ENCODE measurements around the gene SLC35F4. TPM values are rescaled to one million over a fixed set of nuclear protein-coding genes. Genes with fewer than 3 reads are reported as not detected.

SLC35F4 gene
- total and polyA plus RNA-seq, 10 of the 15 experiments (the other 5 are each of a cell fraction or from before 2014, with no cell fraction given) = 0.06 to 0.30 TPM; not detected in 8

- no peak for TF ChIP-seq RCOR1 (conservative IDR thresholded peaks at IDR 0.05; ENCODE audit: low read depth, low read length)
- TF ChIP-seq USF1 (IDR thresholded peaks at IDR 0.05; ENCODE audit: borderline replicate concordance, extremely low read length, insufficient read depth, low read depth, low read length) = no peak
- TF ChIP-seq BCL3 (IDR thresholded peaks at IDR 0.05; ENCODE audit: borderline replicate concordance, insufficient read depth, low read depth, low read length, poor library complexity, severe bottlenecking) = no peak
- no peak for TF ChIP-seq PKNOX1 (IDR thresholded peaks at IDR 0.05)
- TF ChIP-seq MAX (IDR thresholded peaks at IDR 0.05; ENCODE audit: low read depth, low read length) = no peak
Observed at GRCh38 chr14:57903954-57904353, 38.1 kb upstream of the SLC35F4 start (continued).

GRCh38 chr14:57898837-57899572, 33.1 kb upstream of the SLC35F4 start:
- ChIA-PET SMC1A (ENCODE audit: uncharacterized antibody, unreplicated experiment) (no interaction called here), RAD21 (ENCODE audit: unreplicated experiment) (no interaction called here), POLR2A (no interaction called here), CTCF (no interaction called here)
- intact Hi-C loops (cut with micrococcal nuclease; ENCODE audit: unreplicated experiment) = no loop called here
- Histone ChIP-seq H4K20me1 (ENCODE audit: control insufficient read depth, insufficient read depth) (no peaks in the 10 kb centered on the region), H3K79me2 (ENCODE audit: control insufficient read depth, insufficient read depth, low read length) (no peaks in the 10 kb centered on the region), H2AFZ (ENCODE audit: control insufficient read depth, low read depth, low read length) (no peak overlapping the region), H3K4me1 (ENCODE audit: control insufficient read depth, insufficient read depth, low read length) (no peaks in the 10 kb centered on the region), H3K9ac (ENCODE audit: control insufficient read depth, insufficient read depth, low read length) (no peak overlapping the region), H3K27ac (ENCODE audit: control insufficient read depth, insufficient read depth) (no peak overlapping the region), H3K36me3 (ENCODE audit: control insufficient read depth in 2 of 2, insufficient read depth in 2 of 2, low read length in 1 of 2) (no peaks in the 10 kb centered on the region), H3K27me3 (replicated peaks in 1 of 2; ENCODE audit: control insufficient read depth in 2 of 2, insufficient read depth in 2 of 2, low read length in 1 of 2) (no peaks in the 10 kb centered on the region; a peak in 1 of 4 replicates), H3K4me3 (no peak overlapping the region), H3K9me3 (replicated peaks; ENCODE audit: control insufficient read depth, insufficient read depth, low read length) (no peaks in the 10 kb centered on the region), H3K4me2 (ENCODE audit: control insufficient read depth, insufficient read depth) (no peak overlapping the region)
- FAIRE-seq (no peak), ATAC-seq (no peak), DNase-seq (ENCODE audit: low read depth, low spot score) (no peak)
- BruUV-seq (replicated peaks) = no TSS peak
- WGBS (ENCODE audit: insufficient coverage, insufficient replicate concordance, low lambda C conversion rate, missing lambda C conversion rate) = 18% methylated on average over 7 of the region's 7 CpGs
- in situ Hi-C loops (cut with MboI) = no loop called here
- TF ChIP-seq RELA (IDR thresholded peaks at IDR 0.05; ENCODE audit: borderline replicate concordance, partially characterized antibody) (no peak), SREBF1 (IDR thresholded peaks at IDR 0.05; ENCODE audit: low read length) (no peak), TARDBP (IDR thresholded peaks at IDR 0.05; ENCODE audit: borderline replicate concordance) (no peak), USF1 (IDR thresholded peaks at IDR 0.05; ENCODE audit: borderline replicate concordance, extremely low read length, insufficient read depth, low read depth, low read length) (no peak), POLR2AphosphoS2 (IDR thresholded peaks at IDR 0.05; ENCODE audit: low read depth, low read length) (no peak), ESRRA (IDR thresholded peaks at IDR 0.05; ENCODE audit: low read length) (no peak), NKRF (conservative IDR thresholded peaks at IDR 0.05) (no peak), BRCA1 (IDR thresholded peaks at IDR 0.05; ENCODE audit: low read depth, low read length) (no peak), MYB (IDR thresholded peaks at IDR 0.05; ENCODE audit: borderline replicate concordance, low read depth, low read length) (no peak)
